ENCODE results near the gene UHMK1. TPM values are rescaled to one million over a fixed set of nuclear protein-coding genes. Genes with fewer than 3 reads are reported as not detected.
"Not testable (repeated sequence)": the region's sequence is repeated elsewhere in the genome, so short reads cannot be mapped to it uniquely, and the experiment has no call there.

UHMK1 gene
- total RNA-seq, 2 donors from 2014 or later: 19.2 to 26.0 TPM

GRCh38 chr1:162458236-162458635 is 39.4 kb upstream of the UHMK1 start:
- Mint-ChIP-seq H3K27ac (no peak overlapping the region), H3K36me3 (ENCODE audit: low read depth) (no peaks in the 10 kb centered on the region), H3K4me3 (no peak overlapping the region), H3K9me3 (peaks cover 12% of the 10 kb centered on the region), H3K4me1 (no peaks in the 10 kb centered on the region), H3K27me3 (ENCODE audit: insufficient read depth) (peaks cover 10% of the 10 kb centered on the region)
- WGBS, 2 experiments (ENCODE audit: insufficient coverage in 1 of 2, insufficient read length in 1 of 2): 95% methylated on average over 5 of the region's 5 CpGs; no CpG with 5 or more reads in 1 of the 2 experiments
- DNase-seq: no peak
- H3K4me3 ChIP-seq (ENCODE audit: low read length): no peak overlapping the region
- no peak overlapping the region for H3K27ac ChIP-seq (ENCODE audit: low read depth, low read length)
- TF ChIP-seq, protein P1, sequence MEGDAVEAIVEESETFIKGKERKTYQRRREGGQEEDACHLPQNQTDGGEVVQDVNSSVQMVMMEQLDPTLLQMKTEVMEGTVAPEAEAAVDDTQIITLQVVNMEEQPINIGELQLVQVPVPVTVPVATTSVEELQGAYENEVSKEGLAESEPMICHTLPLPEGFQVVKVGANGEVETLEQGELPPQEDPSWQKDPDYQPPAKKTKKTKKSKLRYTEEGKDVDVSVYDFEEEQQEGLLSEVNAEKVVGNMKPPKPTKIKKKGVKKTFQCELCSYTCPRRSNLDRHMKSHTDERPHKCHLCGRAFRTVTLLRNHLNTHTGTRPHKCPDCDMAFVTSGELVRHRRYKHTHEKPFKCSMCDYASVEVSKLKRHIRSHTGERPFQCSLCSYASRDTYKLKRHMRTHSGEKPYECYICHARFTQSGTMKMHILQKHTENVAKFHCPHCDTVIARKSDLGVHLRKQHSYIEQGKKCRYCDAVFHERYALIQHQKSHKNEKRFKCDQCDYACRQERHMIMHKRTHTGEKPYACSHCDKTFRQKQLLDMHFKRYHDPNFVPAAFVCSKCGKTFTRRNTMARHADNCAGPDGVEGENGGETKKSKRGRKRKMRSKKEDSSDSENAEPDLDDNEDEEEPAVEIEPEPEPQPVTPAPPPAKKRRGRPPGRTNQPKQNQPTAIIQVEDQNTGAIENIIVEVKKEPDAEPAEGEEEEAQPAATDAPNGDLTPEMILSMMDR (conservative IDR thresholded peaks at IDR 0.05): no peak
- H3K27me3 ChIP-seq (ENCODE audit: control insufficient read depth, insufficient read depth, low read length, poor library complexity, severe bottlenecking): no peaks in the 10 kb centered on the region
- H3K9me3 ChIP-seq (ENCODE audit: control insufficient read depth, low read length): peaks cover 1% of the 10 kb centered on the region
- no peak overlapping the region for H3K9ac ChIP-seq (ENCODE audit: extremely low read depth, low read length, poor library complexity, severe bottlenecking)
- no peaks in the 10 kb centered on the region for H3K4me1 ChIP-seq (ENCODE audit: control insufficient read depth, insufficient read depth, low read length)
- no peaks in the 10 kb centered on the region for H3K36me3 ChIP-seq (ENCODE audit: control insufficient read depth, insufficient read depth, low read length)

DNA sequence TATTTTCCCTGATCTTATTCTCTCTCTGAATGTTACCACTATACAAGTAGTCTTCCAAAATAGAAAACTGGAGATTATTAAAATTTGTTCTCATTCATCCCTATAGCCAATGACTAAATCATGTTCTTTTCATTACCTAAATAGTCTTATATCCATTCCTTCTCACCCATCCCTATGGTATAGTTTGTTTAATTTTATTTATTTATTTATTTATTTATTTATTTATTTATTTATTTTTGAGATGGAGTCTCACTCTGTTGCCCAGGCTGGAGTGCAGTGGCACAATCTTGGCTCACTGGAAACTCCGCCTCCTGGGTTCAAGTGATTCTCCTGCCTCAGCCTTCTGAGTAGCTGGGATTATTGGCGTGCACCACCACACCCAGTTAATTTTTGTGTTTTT is 35.2 kb upstream of the UHMK1 start:
- not testable (repeated sequence) for H3K36me3 ChIP-seq (ENCODE audit: control insufficient read depth, insufficient read depth, low read length); H3K27ac Mint-ChIP-seq; H3K27me3 Mint-ChIP-seq (ENCODE audit: insufficient read depth); H3K27me3 ChIP-seq (ENCODE audit: control insufficient read depth, insufficient read depth, low read length, poor library complexity, severe bottlenecking); H3K4me1 ChIP-seq (ENCODE audit: control insufficient read depth, insufficient read depth, low read length); H3K4me3 ChIP-seq (ENCODE audit: low read length); H3K4me3 Mint-ChIP-seq; H3K27ac ChIP-seq (ENCODE audit: low read depth, low read length); H3K4me1 Mint-ChIP-seq; H3K36me3 Mint-ChIP-seq (ENCODE audit: low read depth); DNase-seq; H3K9ac ChIP-seq (ENCODE audit: extremely low read depth, low read length, poor library complexity, severe bottlenecking)
- peaks cover 15% of the 10 kb centered on the region for H3K9me3 ChIP-seq (ENCODE audit: control insufficient read depth, low read length)
- H3K9me3 Mint-ChIP-seq: peaks cover 20% of the 10 kb centered on the region
- 96 to 100% methylated on average over 1 to 2 of the region's 2 CpGs for WGBS, 2 experiments (ENCODE audit: insufficient coverage in 1 of 2, insufficient read length in 1 of 2)

DNA sequence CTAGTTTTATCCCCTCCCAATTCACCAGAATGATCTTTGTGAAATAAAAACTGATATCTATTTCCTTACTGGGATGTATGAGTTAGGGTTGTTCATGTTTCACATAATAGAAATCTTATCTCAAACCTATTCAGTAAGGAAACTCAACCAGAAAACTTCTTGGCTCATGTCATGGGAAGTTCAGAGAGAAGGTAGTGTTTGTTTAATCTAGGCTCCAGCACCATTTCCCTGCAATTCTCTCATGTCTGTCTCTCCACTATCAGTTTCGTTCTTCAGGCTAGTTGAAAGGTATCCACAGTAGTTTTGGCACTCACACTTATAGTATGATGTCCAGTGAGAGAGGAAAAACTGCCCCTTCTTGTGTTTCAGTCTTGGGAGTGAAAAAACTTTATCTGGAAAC is 34.6 kb upstream of the UHMK1 start:
- Mint-ChIP-seq H3K9me3 (peaks cover 20% of the 10 kb centered on the region), H3K4me3 (no peak overlapping the region), H3K4me1 (peaks cover 2% of the 10 kb centered on the region), H3K27ac (no peak overlapping the region), H3K27me3 (ENCODE audit: insufficient read depth) (peaks cover 8% of the 10 kb centered on the region), H3K36me3 (ENCODE audit: low read depth) (no peaks in the 10 kb centered on the region)
- TF ChIP-seq, protein P1 (conservative IDR thresholded peaks at IDR 0.05): no peak
- Histone ChIP-seq H3K4me1 (ENCODE audit: control insufficient read depth, insufficient read depth, low read length) (no peaks in the 10 kb centered on the region), H3K27ac (ENCODE audit: low read depth, low read length) (no peak overlapping the region), H3K27me3 (ENCODE audit: control insufficient read depth, insufficient read depth, low read length, poor library complexity, severe bottlenecking) (no peaks in the 10 kb centered on the region), H3K4me3 (ENCODE audit: low read length) (no peak overlapping the region), H3K9me3 (ENCODE audit: control insufficient read depth, low read length) (peaks cover 15% of the 10 kb centered on the region), H3K36me3 (ENCODE audit: control insufficient read depth, insufficient read depth, low read length) (no peaks in the 10 kb centered on the region), H3K9ac (ENCODE audit: extremely low read depth, low read length, poor library complexity, severe bottlenecking) (no peak overlapping the region)
- no peak for DNase-seq
- 86 to 95% methylated on average over 1 of the region's 1 CpG for WGBS, 2 experiments (ENCODE audit: insufficient coverage in 1 of 2, insufficient read length in 1 of 2)

GRCh38 chr1:162466797-162467196 is 30.8 kb upstream of the UHMK1 start:
- 92 to 93% methylated on average over 2 to 3 of the region's 3 CpGs for WGBS, 2 experiments (ENCODE audit: insufficient coverage in 1 of 2, insufficient read length in 1 of 2)
- TF ChIP-seq, protein P1 (conservative IDR thresholded peaks at IDR 0.05): no peak
- Mint-ChIP-seq H3K4me1 (peaks cover 7% of the 10 kb centered on the region), H3K36me3 (ENCODE audit: low read depth) (no peaks in the 10 kb centered on the region), H3K4me3 (no peak overlapping the region), H3K27ac (no peak overlapping the region), H3K27me3 (ENCODE audit: insufficient read depth) (peaks cover 10% of the 10 kb centered on the region), H3K9me3 (peaks cover 20% of the 10 kb centered on the region)
- H3K9ac ChIP-seq (ENCODE audit: extremely low read depth, low read length, poor library complexity, severe bottlenecking): no peak overlapping the region
- H3K4me3 ChIP-seq (ENCODE audit: low read length): no peak overlapping the region
- no peaks in the 10 kb centered on the region for H3K4me1 ChIP-seq (ENCODE audit: control insufficient read depth, insufficient read depth, low read length)
- DNase-seq: no peak
- peaks cover 15% of the 10 kb centered on the region for H3K9me3 ChIP-seq (ENCODE audit: control insufficient read depth, low read length)
- no peaks in the 10 kb centered on the region for H3K36me3 ChIP-seq (ENCODE audit: control insufficient read depth, insufficient read depth, low read length)
- no peaks in the 10 kb centered on the region for H3K27me3 ChIP-seq (ENCODE audit: control insufficient read depth, insufficient read depth, low read length, poor library complexity, severe bottlenecking)
- no peak overlapping the region for H3K27ac ChIP-seq (ENCODE audit: low read depth, low read length)
